MM.1S (cell line): ENCODE results near the gene ERCC2.

Source experiments
- DNase-seq: peaks from one replicate; pipeline ENCODE4 v3.0.0-alpha.2; 2015
- H2AFZ ChIP-seq: fragments of 300-600 bp; sonication (generic); 2 replicates; pipeline ENCODE4 v1.6.0; 2016; ENCODE audit warnings: antibody characterized with exemption, low read length
- H3F3A ChIP-seq: fragments of 300-600 bp; sonication (generic); 2 replicates; pipeline ENCODE4 v1.6.1; 2016; ENCODE audit warnings: mild to moderate bottlenecking, antibody characterized with exemption, low read length, moderate library complexity, mixed read lengths; ENCODE audit not compliant: insufficient read depth
- H3K27ac ChIP-seq: fragments of 300-600 bp; sonication (generic); 2 replicates; pipeline ENCODE4 v1.5.1; 2016; ENCODE audit warnings: mild to moderate bottlenecking, low read length
- H3K27me3 ChIP-seq: fragments of 300-600 bp; sonication (generic); replicated peaks from 2 replicates; pipeline ENCODE4 v1.6.0; 2016; ENCODE audit warnings: low read length; ENCODE audit not compliant: insufficient read depth
- H3K36me3 ChIP-seq: fragments of 300-600 bp; sonication (generic); replicated peaks from 2 replicates; pipeline ENCODE4 v1.6.1; 2016; ENCODE audit warnings: mild to moderate bottlenecking, low read length, mixed read lengths; ENCODE audit not compliant: insufficient read depth
- H3K4me1 ChIP-seq: fragments of 300-600 bp; sonication (generic); 2 replicates; pipeline ENCODE4 v1.6.1; 2016; ENCODE audit warnings: low read length, mixed read lengths
- H3K4me2 ChIP-seq: fragments of 300-600 bp; sonication (generic); 2 replicates; pipeline ENCODE4 v1.6.0; 2016; ENCODE audit warnings: low read depth, low read length
- H3K4me3 ChIP-seq: fragments of 300-600 bp; sonication (generic); 2 replicates; pipeline ENCODE4 v1.5.1; 2016; ENCODE audit warnings: low read length, mixed read lengths
- H3K79me2 ChIP-seq: fragments of 300-600 bp; sonication (generic); 2 replicates; pipeline ENCODE4 v1.6.1; 2016; ENCODE audit warnings: mixed run types, low read length, mixed read lengths
- H3K9ac ChIP-seq: fragments of 300-600 bp; sonication (generic); 2 replicates; pipeline ENCODE4 v1.6.1; 2016; ENCODE audit warnings: low read length, mixed read lengths
- H3K9me2 ChIP-seq: fragments of 300-600 bp; sonication (generic); replicated peaks from 2 replicates; pipeline ENCODE4 v1.6.1; 2016; ENCODE audit warnings: mild to moderate bottlenecking, low read length, mixed read lengths; ENCODE audit not compliant: insufficient read depth
- H3K9me3 ChIP-seq: fragments of 300-600 bp; sonication (generic); replicated peaks from 2 replicates; pipeline ENCODE4 v1.6.1; 2016; ENCODE audit warnings: mild to moderate bottlenecking, low read length, mixed read lengths; ENCODE audit not compliant: insufficient read depth
- H4K20me1 ChIP-seq: fragments of 300-600 bp; sonication (generic); 2 replicates; pipeline ENCODE4 v1.6.1; 2016; ENCODE audit warnings: mild to moderate bottlenecking, low read length, moderate library complexity, mixed read lengths; ENCODE audit not compliant: insufficient read depth
- CTCF ChIP-seq: fragments of 300-600 bp; sonication (generic); IDR thresholded peaks from 2 replicates; pipeline ENCODE4 v1.5.1; 2016; ENCODE audit warnings: antibody characterized with exemption, low read length, mixed read lengths
- EZH2 ChIP-seq: fragments of 300-600 bp; sonication (generic); optimal IDR thresholded peaks from 2 replicates; pipeline ENCODE3; 2017; ENCODE audit warnings: low read depth, mild to moderate bottlenecking, antibody characterized with exemption, low read length, mixed read lengths
- EZH2phosphoT487 ChIP-seq: fragments of 300-600 bp; sonication (generic); IDR thresholded peaks from 2 replicates; pipeline ENCODE4 v1.6.1; 2018; ENCODE audit warnings: antibody characterized with exemption, low read length

The ERCC2 gene

GRCh38 chr19:45385392-45386221 lies 15.2 kb upstream of the ERCC2 start:
- Histone ChIP-seq H3K4me1 (no peaks in the 10 kb centered on the region), H3K9ac (no peak overlapping the region), H3K4me3 (no peak overlapping the region), H3F3A (no peaks in the 10 kb centered on the region), H3K27me3 (peaks cover 7% of the 10 kb centered on the region; the same call in 1 of the 2 replicates), H3K4me2 (no peak overlapping the region), H3K27ac (no peak overlapping the region), H2AFZ (no peak overlapping the region), H3K9me3 (no peaks in the 10 kb centered on the region), H4K20me1 (no peaks in the 10 kb centered on the region), H3K79me2 (no peaks in the 10 kb centered on the region), H3K9me2 (no peaks in the 10 kb centered on the region), H3K36me3 (no peaks in the 10 kb centered on the region)
- no peak for TF ChIP-seq CTCF
- no peak for TF ChIP-seq EZH2
- no peak for DNase-seq

GRCh38 chr19:45382426-45382825 lies 12.1 kb upstream of the ERCC2 start:
- Histone ChIP-seq H3K27ac (no peak overlapping the region), H3K27me3 (peaks cover 7% of the 10 kb centered on the region; the same call in 1 of the 2 replicates), H3K9me2 (no peaks in the 10 kb centered on the region), H3F3A (no peaks in the 10 kb centered on the region), H3K9me3 (no peaks in the 10 kb centered on the region), H3K4me3 (no peak overlapping the region), H3K36me3 (no peaks in the 10 kb centered on the region), H3K9ac (no peak overlapping the region), H4K20me1 (no peaks in the 10 kb centered on the region), H2AFZ (no peak overlapping the region), H3K4me1 (no peaks in the 10 kb centered on the region), H3K4me2 (no peak overlapping the region), H3K79me2 (no peaks in the 10 kb centered on the region)
- TF ChIP-seq EZH2 (no peak), CTCF (no peak), EZH2phosphoT487 (no peak)
- no peak for DNase-seq

GRCh38 chr19:45380107-45380506 lies 9.7 kb upstream of the ERCC2 start:
- Histone ChIP-seq H3K4me3 (no peak overlapping the region), H3K79me2 (no peaks in the 10 kb centered on the region), H3F3A (no peaks in the 10 kb centered on the region), H3K9me2 (no peaks in the 10 kb centered on the region), H3K4me2 (no peak overlapping the region), H3K9me3 (no peaks in the 10 kb centered on the region), H3K4me1 (no peaks in the 10 kb centered on the region), H3K36me3 (no peaks in the 10 kb centered on the region), H3K9ac (no peak overlapping the region), H4K20me1 (no peaks in the 10 kb centered on the region), H3K27ac (no peak overlapping the region), H2AFZ (no peak overlapping the region), H3K27me3 (no peaks in the 10 kb centered on the region; the same call in 1 of the 2 replicates)
- DNase-seq, result no peak
- TF ChIP-seq CTCF, result no peak
- no peak for TF ChIP-seq EZH2
- TF ChIP-seq EZH2phosphoT487, result no peak
